Measurements from ENCODE around the gene TCOF1. TPM values are rescaled to one million over a fixed set of nuclear protein-coding genes. Genes with fewer than 3 reads are reported as not detected.

Gene TCOF1
- total and polyA plus RNA-seq, 2 of the 8 experiments (the other 6 are each of a cell fraction or from before 2014, with no cell fraction given), result 35.9 to 170 TPM

DNA sequence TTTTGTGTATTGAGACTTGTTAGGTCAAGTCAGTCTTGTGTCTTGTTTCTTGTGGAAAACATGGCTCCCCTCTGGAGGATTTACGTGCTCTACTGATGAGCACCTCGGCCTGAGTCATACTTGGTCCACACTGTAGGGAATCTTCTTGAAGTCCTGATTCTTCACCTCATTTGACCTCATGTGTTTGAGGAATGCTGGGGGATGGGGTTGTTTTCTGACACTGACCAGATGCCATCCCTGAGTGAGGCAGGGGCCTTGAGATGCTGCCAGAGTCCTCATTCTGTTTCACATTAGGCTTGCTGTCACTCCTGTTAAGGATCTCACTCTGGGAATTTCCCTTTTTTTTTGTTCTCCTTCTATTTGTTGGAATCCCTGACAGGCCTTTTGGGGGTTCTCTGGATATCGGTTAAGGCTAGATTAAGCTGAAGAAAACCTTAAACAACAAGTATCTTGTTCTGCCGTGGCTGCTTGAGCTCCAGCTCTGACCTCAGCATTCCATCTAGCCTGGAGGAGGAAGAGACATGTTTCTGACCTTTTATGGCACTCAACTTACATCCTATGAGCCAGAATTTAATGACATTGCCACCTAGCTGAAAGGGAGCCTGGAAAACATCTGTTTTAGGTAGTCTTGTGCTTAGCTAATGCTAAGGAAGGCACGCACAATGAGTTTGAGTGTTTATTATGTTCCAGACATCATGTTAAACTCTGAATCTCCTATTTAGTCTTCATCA lies 20.6 kb downstream of the TCOF1 start:
- H3K4ac ChIP-seq (replicated peaks; ENCODE audit: insufficient read length, low read depth, low read length), result no peak overlapping the region
- 84% methylated on average over 5 of the region's 5 CpGs; no CpG with 5 or more reads in 1 of the 2 experiments for WGBS, 2 experiments (ENCODE audit: extremely low coverage in 1 of 2, insufficient coverage in 1 of 2, insufficient read length in 1 of 2, insufficient replicate concordance in 2 of 2, low coverage in 1 of 2, low lambda C conversion rate in 2 of 2, missing lambda C conversion rate in 1 of 2)
- no peak for FAIRE-seq
- no peaks in the 10 kb centered on the region for H3K4me1 ChIP-seq (replicated peaks in 1 of 4; ENCODE audit: control insufficient read depth in 3 of 4, insufficient read depth in 4 of 4, low read length in 3 of 4)
- no peak overlapping the region for H3K4me3 ChIP-seq (ENCODE audit: extremely low read depth in 1 of 4, insufficient read depth in 2 of 4, low read depth in 3 of 4, low read length in 4 of 4)
- no peak overlapping the region for H2AK5ac ChIP-seq (ENCODE audit: low read depth, low read length)
- no peak overlapping the region for H3K9ac ChIP-seq (replicated peaks in 1 of 4; ENCODE audit: extremely low read depth in 1 of 4, low read depth in 3 of 4, low read length in 3 of 4)
- H3K23me2 ChIP-seq (ENCODE audit: low read depth, low read length), result no peaks in the 10 kb centered on the region
- no peak overlapping the region for H3K4me2 ChIP-seq (ENCODE audit: insufficient read depth in 1 of 2, low read depth in 2 of 2, low read length in 2 of 2)
- no peak overlapping the region for H2BK120ac ChIP-seq (replicated peaks; ENCODE audit: low read depth, low read length)
- no peak overlapping the region for H4K91ac ChIP-seq (replicated peaks; ENCODE audit: insufficient read length, low read length)
- no peak overlapping the region for H3K27ac ChIP-seq (ENCODE audit: low read depth, low read length)
- H3K36me3 ChIP-seq (ENCODE audit: control insufficient read depth in 2 of 4, insufficient read depth in 4 of 4, low read length in 3 of 4), result peaks cover 69 to 97% (median 91%) of the 10 kb centered on the region in 4 experiments
- H3K18ac ChIP-seq (ENCODE audit: extremely low read depth, low read length), result no peak overlapping the region
- no peak overlapping the region for H2BK20ac ChIP-seq (ENCODE audit: low read length)
- TF ChIP-seq TAF1 (IDR thresholded peaks at IDR 0.05; ENCODE audit: low read depth, low read length) (no peak), CBX8 (IDR thresholded peaks at IDR 0.05; ENCODE audit: borderline replicate concordance, low read depth, low read length) (no peak), SP4 (IDR thresholded peaks at IDR 0.05; ENCODE audit: low read length) (no peak), SIX5 (IDR thresholded peaks at IDR 0.05; ENCODE audit: low read depth, low read length) (no peak)
- TF ChIP-seq, protein P1, sequence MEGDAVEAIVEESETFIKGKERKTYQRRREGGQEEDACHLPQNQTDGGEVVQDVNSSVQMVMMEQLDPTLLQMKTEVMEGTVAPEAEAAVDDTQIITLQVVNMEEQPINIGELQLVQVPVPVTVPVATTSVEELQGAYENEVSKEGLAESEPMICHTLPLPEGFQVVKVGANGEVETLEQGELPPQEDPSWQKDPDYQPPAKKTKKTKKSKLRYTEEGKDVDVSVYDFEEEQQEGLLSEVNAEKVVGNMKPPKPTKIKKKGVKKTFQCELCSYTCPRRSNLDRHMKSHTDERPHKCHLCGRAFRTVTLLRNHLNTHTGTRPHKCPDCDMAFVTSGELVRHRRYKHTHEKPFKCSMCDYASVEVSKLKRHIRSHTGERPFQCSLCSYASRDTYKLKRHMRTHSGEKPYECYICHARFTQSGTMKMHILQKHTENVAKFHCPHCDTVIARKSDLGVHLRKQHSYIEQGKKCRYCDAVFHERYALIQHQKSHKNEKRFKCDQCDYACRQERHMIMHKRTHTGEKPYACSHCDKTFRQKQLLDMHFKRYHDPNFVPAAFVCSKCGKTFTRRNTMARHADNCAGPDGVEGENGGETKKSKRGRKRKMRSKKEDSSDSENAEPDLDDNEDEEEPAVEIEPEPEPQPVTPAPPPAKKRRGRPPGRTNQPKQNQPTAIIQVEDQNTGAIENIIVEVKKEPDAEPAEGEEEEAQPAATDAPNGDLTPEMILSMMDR (IDR thresholded peaks at IDR 0.05; ENCODE audit: control extremely low read depth in 1 of 3, insufficient read depth in 1 of 3, low read depth in 1 of 3, low read length in 3 of 3), result no peak
- no peaks in the 10 kb centered on the region for H3K79me1 ChIP-seq (ENCODE audit: low read depth, low read length)
- no peak overlapping the region for H2BK5ac ChIP-seq (ENCODE audit: low read depth, low read length)
- no peaks in the 10 kb centered on the region for H3K27me3 ChIP-seq (replicated peaks in 1 of 4; ENCODE audit: control insufficient read depth in 3 of 4, extremely low read depth in 1 of 4, insufficient read depth in 3 of 4, low read length in 3 of 4)
- no peak overlapping the region for H2BK12ac ChIP-seq (ENCODE audit: low read depth, low read length)
- no peak overlapping the region for H2BK15ac ChIP-seq (ENCODE audit: low read length)
- no peak overlapping the region for H4K8ac ChIP-seq (ENCODE audit: extremely low read depth, insufficient read depth, low read length)
- ChIA-PET CTCF (ENCODE audit: partially characterized antibody) (interaction anchor here (0.6 to 21.5 kb wide), 8 partner anchors 9 to 64 kb away, joined by 3 to 274 read pairs (median 3); no protein-coding TSS in a partner anchor), POLR2A (ENCODE audit: partially characterized antibody) (interaction anchor here (0.6 to 32.3 kb wide), 7 partner anchors 9 to 68 kb away, joined by 3 to 455 read pairs (median 4); partner anchors contain the start of gene TCOF1)
- no peak overlapping the region for H3K14ac ChIP-seq (ENCODE audit: insufficient read length)
- no peaks in the 10 kb centered on the region for H3K79me2 ChIP-seq (ENCODE audit: control insufficient read depth in 1 of 2, insufficient read depth in 2 of 2, low read length in 2 of 2)
- H2AFZ ChIP-seq (ENCODE audit: low read length), result no peak overlapping the region
- no peak for DNase-seq (ENCODE audit: low read depth in 1 of 2, low spot score in 2 of 2)
- H3K56ac ChIP-seq (replicated peaks; ENCODE audit: insufficient read length, low read depth, low read length), result no peak overlapping the region
- no peak overlapping the region for H4K5ac ChIP-seq (ENCODE audit: insufficient read length, low read depth, low read length)
- no peak overlapping the region for H3K23ac ChIP-seq (ENCODE audit: insufficient read length)
- H4K20me1 ChIP-seq (replicated peaks in 1 of 2; ENCODE audit: control insufficient read depth in 1 of 2, insufficient read depth in 2 of 2, low read length in 2 of 2), result peaks cover 11 to 12% of the 10 kb centered on the region in 2 experiments
- H3K9me3 ChIP-seq (ENCODE audit: insufficient read depth in 2 of 2, low read depth in 1 of 2, low read length in 1 of 2), result no peaks in the 10 kb centered on the region
